ENCODE data around the gene LGALS7. TPM values are rescaled to one million over a fixed set of nuclear protein-coding genes. Genes with fewer than 3 reads are reported as not detected.

Gene LGALS7
- 12.6 and 32.1 TPM in 2 replicates for total RNA-seq

DNA sequence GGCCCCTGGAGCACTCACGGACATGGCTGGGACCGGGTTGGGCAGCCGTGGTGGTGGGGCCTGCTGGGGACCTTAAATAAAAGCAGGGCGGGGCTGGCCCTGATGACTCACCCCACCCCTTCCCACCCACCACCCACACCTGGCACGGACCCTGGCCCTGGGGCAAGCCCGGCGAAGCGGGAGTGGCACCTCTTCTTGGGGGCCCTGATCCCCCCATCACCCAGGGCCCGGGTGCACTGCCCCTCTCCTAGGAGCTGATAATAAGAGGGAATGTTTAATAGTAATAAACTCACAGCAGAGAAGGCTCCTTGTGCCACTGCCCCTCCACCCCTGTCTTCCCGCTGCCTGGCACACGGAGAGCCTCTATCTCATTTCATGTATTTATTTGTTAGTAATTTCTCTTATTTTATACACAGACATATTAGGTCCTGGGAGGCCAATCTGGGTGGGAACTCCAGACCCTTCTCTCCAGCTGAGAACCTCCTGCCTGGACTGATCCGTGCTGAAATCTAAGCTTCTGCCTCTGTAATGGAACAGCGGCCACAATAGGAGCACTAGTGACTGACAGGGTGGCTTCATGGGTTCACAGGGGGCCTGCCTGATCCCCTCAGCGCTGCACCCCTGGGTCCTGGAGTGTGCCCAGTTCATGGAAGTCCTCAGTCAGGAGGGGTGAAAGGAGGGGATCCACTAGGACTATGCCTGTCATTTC is at the start of gene LGALS7:
TSS of gene LGALS7 (minus strand) at position 49 of the 709 bp plus-strand sequence. CDS start at position 24, 25 bp downstream.

DNA sequence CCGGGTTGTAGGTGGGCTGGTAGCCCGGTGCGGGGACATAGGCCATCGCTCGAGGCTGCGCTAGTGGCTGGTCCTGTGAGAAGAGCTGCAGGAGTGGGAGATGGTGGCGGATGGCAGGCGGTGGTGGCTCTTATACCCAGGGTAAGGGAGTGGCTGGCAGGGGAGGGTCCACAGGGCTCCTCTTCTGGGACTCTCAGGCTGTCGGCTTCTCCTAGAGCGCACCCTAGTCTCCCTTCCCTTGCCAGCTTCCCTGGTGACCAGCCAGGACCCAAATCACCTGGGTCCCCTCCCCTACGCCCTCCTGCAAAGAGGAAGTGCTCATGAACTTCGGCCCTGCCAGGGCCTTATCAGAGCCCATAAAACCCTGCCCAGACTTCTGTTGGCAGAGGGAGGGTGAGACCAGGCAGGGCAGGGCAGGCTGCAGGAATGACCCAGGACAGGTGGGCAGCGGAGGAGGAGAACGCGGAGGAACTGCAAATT is 39.6 kb upstream of the LGALS7 start, which contains the start of gene LGALS4:
TSS of gene LGALS4 (minus strand) at position 105 of the 480 bp plus-strand sequence. CDS start at position 46, 59 bp downstream.

DNA sequence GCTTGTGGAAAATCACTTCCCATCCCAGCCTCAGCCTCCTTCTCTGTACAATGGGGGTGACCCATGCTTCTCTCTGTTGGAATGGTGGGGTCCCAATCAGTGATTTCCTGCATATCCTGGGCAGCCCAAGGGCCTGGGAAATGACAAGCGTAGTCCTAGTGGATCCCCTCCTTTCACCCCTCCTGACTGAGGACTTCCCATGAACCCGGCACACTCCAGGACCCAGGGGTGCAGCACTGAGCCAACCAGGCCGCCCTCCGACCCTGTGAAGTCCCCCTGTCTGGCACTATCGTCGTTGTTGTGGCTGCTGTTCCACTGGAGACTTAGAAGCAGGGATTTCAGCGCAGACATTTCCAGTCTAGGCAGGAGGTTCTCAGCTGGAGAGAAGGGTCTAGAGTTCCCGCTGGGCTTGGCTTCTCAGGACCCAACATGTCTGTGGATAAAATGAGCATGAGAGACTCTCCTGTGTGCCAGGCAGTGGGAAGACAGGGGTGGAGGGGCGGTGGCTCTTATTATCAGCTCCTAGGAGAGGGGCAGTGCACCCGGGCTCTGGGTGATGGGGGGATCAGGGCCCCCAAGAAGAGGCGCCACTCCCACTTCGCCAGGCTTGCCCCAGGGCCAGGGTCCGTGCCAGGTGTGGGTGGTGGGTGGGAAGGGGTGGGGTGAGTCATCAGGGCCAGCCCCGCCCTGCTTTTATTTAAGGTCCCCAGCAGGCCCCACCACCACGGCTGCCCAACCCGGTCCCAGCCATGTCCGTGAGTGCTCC is 15.3 kb upstream of the LGALS7 start, which contains the start of gene LGALS7B:
TSS of gene LGALS7B (plus strand) at position 723 of the 766 bp plus-strand sequence. CDS start at position 750, 27 bp downstream.

DNA sequence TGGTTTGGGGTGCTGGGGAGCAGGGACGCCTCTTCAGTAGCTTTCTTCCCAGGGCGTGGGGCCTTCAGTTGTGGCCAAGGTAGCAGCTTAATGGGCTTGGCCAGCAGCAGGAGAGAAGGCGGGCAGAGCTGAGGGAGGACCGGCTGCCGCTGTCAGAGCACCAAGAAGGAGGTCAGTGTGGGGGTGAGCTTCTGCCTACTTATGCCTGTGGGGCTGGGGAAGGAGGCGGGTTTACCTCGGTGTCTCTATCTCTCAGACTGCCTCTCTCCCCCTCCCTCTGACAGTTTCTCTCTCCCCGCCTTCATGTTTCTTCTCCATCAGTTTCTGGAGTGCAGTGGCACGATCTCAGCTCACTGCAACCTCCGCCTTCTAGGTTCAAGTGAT is 29.0 kb downstream of the LGALS7 start, which contains the start of gene CAPN12:
TSS of gene CAPN12 (minus strand) at position 177 of the 384 bp plus-strand sequence. CDS start 309 bp downstream, outside the sequence.

Other genes starting within 250 kb of the LGALS7 start
- gene MAP4K1, start 155.6 kb downstream of the LGALS7 start, total RNA-seq, result 0.14 TPM in 1 of 2 replicates, not detected in the other
- 252 and 283 TPM in 2 replicates for gene EIF3K, start 154.3 kb downstream of the LGALS7 start, total RNA-seq
- gene ACTN4, start 125.9 kb downstream of the LGALS7 start, total RNA-seq, result 136 and 631 TPM in 2 replicates
- gene CAPN12, start 29.0 kb downstream of the LGALS7 start, total RNA-seq, result 2.3 and 3.1 TPM in 2 replicates
- 263 and 754 TPM in 2 replicates for gene LGALS7B, start 15.7 kb upstream of the LGALS7 start, total RNA-seq
- gene LGALS4, start 39.4 kb upstream of the LGALS7 start, total RNA-seq, result 0.14 TPM in 1 of 2 replicates, not detected in the other
- 62.2 and 94.8 TPM in 2 replicates for gene ECH1, start 58.3 kb upstream of the LGALS7 start, total RNA-seq
- 160 and 186 TPM in 2 replicates for gene HNRNPL, start 76.5 kb upstream of the LGALS7 start, total RNA-seq
- 10.5 and 20.8 TPM in 2 replicates for gene RINL, start 104.8 kb upstream of the LGALS7 start, total RNA-seq
- gene SIRT2, start 126.1 kb upstream of the LGALS7 start, total RNA-seq, result 46.8 and 52.8 TPM in 2 replicates
- 22.9 and 34.5 TPM in 2 replicates for gene NFKBIB, start 126.5 kb upstream of the LGALS7 start, total RNA-seq
- not detected in 2 replicates for gene CCER2, start 138.7 kb upstream of the LGALS7 start, total RNA-seq
- gene SARS2, start 157.2 kb upstream of the LGALS7 start, total RNA-seq, result 9.6 and 11.0 TPM in 2 replicates
- 48.6 and 86.1 TPM in 2 replicates for gene MRPS12, start 157.4 kb upstream of the LGALS7 start, total RNA-seq
- 12.3 and 16.2 TPM in 2 replicates for gene FBXO17, start 202.2 kb upstream of the LGALS7 start, total RNA-seq

Measured in nasal cavity respiratory epithelium epithelial cell of viscerocranial mucosa (primary cell).